ENCODE measurements around the gene SMARCA2. TPM values are rescaled to one million over a fixed set of nuclear protein-coding genes. Genes with fewer than 3 reads are reported as not detected.

SMARCA2 gene
- total RNA-seq, 1 experiment from 2014 or later: 34.5 TPM

DNA sequence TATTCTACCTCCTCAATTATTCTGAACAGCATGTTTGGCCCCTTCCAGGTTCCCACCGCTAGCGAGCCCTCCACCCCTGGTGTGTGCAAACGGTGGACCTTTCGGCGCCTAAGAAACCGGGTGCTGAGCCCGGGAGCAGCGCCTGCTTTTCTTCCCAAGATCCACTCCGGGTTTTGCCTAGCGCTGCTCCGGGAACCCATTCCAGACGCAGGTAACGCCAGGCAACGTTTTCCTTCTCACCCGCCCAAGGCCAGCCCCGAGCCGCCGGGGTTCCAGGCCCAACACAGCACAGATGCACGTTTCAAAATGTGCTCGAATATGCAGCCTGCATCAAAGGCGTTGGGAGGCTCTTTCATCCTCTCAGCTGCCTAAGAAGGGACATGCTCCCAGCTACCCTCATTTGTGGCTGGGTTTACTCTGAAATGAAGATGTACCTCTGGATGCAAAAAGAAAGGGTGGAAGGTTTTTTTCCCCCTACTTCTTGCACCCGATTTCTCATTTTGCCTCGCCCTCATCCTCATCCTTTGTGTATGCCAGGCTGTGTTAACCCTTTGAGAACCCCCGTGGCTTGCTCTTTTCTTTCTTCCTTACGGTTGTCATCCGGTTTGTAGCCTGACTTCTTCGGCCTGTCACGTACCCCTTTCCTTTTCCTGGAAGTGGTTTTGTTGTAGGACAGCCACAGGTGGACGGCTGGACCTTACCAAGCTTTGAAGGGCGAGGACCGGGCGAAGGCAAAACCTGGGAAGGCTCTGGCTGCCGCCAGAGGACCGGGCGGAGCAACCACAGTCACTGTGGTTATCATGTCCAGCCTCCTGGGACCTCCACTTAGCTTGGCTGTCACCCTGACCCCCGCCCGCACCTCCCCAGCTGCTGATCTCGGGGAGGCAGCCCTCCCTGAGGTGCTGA lies 226.9 kb downstream of the SMARCA2 start:
- in situ Hi-C loops (cut with HindIII; ENCODE audit: low pct_unique_long_range_greater_than_20kb, low sequenced_read_pairs): no loop called here
- DNase-seq (ENCODE audit: low read depth, low spot score): peak; percentile 70

DNA sequence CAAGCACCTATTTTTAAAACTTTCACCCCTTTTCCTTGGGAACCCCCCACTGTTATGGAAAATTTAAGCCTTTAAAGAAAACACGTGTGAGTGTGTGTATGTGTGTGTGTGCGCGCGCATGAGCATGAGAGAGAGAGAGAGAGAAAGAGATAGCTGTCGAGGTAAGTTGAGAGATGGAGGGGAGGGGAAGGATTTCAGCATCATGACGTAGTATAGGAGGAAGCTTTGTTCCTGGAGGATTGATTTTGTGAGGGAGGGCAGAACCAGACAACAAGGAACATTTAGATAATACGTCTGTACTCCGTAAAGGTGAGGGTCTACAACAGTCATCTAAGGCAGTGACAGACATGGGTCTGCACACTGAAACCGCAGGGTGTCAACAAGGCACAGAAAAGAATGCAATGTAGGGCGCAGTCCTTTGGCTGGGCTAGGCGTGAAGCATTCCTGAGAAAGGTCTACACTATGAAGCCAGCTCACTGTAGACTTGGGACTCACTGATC lies 227.7 kb downstream of the SMARCA2 start:
- no peak for DNase-seq (ENCODE audit: low read depth, low spot score)
- in situ Hi-C loops (cut with HindIII; ENCODE audit: low pct_unique_long_range_greater_than_20kb, low sequenced_read_pairs): no loop called here

Small RNAs within 50 kb of the gene (small RNA-seq; reads per million reads assigned to genes)
- gene RN7SL592P (0 reads per million in 2 experiments), gene RNU2-25P (0.08 to 0.76 reads per million in 2 experiments)

Data from SK-MEL-5 (cell line).